ENCODE results near the gene ADRA2B. TPM values are rescaled to one million over a fixed set of nuclear protein-coding genes. Genes with fewer than 3 reads are reported as not detected.

ADRA2B gene
- total and polyA plus RNA-seq, 2 experiments from 2014 or later = not detected

DNA sequence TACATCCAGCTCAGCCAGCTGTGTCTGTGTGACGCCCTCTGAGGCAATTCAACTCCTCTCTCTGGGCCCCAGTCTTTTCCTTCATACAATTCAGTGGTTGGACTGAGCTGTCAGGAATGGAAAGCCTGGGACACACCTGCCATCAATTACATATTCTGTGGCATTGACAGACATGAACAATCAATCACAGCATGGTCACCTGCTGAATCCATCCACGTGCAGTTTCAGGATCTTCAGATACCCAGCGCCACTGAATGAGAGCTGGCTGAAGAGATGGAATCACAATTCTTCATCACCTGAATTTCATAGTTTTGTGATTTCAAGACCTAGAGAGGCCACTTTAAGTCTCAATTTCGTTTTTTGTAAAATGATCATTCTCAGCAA, 5.1 kb downstream of the ADRA2B start:
- Histone ChIP-seq H2AFZ (no peak overlapping the region), H3K9me2 (ENCODE audit: insufficient read depth) (no peaks in the 10 kb centered on the region), H3K27me3 (replicated peaks; ENCODE audit: insufficient read depth) (peaks cover 14% of the 10 kb centered on the region), H3K27ac (no peak overlapping the region), H3K4me1 (ENCODE audit: insufficient read depth) (no peaks in the 10 kb centered on the region), H3F3A (ENCODE audit: insufficient read depth) (no peaks in the 10 kb centered on the region), H3K36me3 (ENCODE audit: low read depth) (no peaks in the 10 kb centered on the region), H3K9me3 (ENCODE audit: low read depth) (no peaks in the 10 kb centered on the region), H3K4me2 (ENCODE audit: unreplicated experiment) (no peak overlapping the region), H3K4me3 (no peak overlapping the region), H3K79me2 (ENCODE audit: insufficient read depth) (no peaks in the 10 kb centered on the region), H3K9ac (no peak overlapping the region), H4K20me1 (ENCODE audit: insufficient read depth) (no peaks in the 10 kb centered on the region)
- in situ Hi-C loops (cut with MboI) = no loop called here
- WGBS, 2 experiments (ENCODE audit: low coverage in 1 of 2, low lambda C conversion rate in 2 of 2, missing lambda C conversion rate in 2 of 2) = 46 to 48% methylated on average over 4 of the region's 4 CpGs
- no peak for DNase-seq
- TF ChIP-seq EZH2 (IDR thresholded peaks at IDR 0.05; ENCODE audit: insufficient read depth, poor library complexity, severe bottlenecking) = no peak
- TF ChIP-seq EZH2phosphoT487 (IDR thresholded peaks at IDR 0.05; ENCODE audit: insufficient read depth, low read depth) = no peak

DNA sequence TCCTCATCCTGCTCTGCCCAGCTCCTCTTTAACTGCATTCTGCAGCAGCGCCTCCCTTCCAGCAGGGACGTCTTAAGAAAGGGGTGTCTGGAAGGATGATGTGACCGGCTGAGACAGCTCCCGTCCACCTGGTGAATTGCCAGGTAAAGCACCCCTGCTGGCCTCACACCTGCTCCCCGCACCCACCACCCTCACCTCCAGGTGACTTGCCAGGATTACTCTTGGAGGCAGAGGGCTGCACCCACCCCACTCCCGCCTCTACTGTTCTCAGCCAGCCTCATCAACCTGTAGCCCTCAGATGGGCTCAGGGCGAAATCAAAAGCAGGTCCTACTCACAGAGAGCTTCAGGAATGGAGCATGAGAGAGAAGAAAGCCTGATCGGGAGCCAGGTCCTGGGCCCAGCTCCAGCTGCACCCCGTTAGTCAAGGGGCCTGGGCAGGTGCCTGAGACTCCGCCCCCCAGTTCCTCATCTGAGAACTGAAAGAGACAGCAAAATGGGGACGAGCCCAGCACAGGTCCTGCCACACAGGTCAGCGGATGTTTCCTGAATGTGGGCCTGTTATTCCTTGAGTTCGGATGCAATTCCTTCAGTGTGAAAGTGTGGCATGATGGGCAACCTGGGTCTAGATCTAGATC, 5.6 kb downstream of the ADRA2B start:
- Histone ChIP-seq H3F3A (ENCODE audit: insufficient read depth) (no peaks in the 10 kb centered on the region), H3K27me3 (replicated peaks; ENCODE audit: insufficient read depth) (peaks cover 14% of the 10 kb centered on the region), H3K79me2 (ENCODE audit: insufficient read depth) (no peaks in the 10 kb centered on the region), H3K4me1 (ENCODE audit: insufficient read depth) (no peaks in the 10 kb centered on the region), H3K9me3 (ENCODE audit: low read depth) (no peaks in the 10 kb centered on the region), H3K36me3 (ENCODE audit: low read depth) (no peaks in the 10 kb centered on the region), H3K9ac (no peak overlapping the region), H4K20me1 (ENCODE audit: insufficient read depth) (no peaks in the 10 kb centered on the region), H2AFZ (no peak overlapping the region), H3K4me2 (ENCODE audit: unreplicated experiment) (no peak overlapping the region), H3K27ac (no peak overlapping the region), H3K4me3 (no peak overlapping the region), H3K9me2 (ENCODE audit: insufficient read depth) (no peaks in the 10 kb centered on the region)
- in situ Hi-C loops (cut with MboI) = no loop called here
- 42 to 49% methylated on average over 13 of the region's 13 CpGs for WGBS, 2 experiments (ENCODE audit: low coverage in 1 of 2, low lambda C conversion rate in 2 of 2, missing lambda C conversion rate in 2 of 2)
- TF ChIP-seq EZH2phosphoT487 (IDR thresholded peaks at IDR 0.05; ENCODE audit: insufficient read depth, low read depth) (no peak), EZH2 (IDR thresholded peaks at IDR 0.05; ENCODE audit: insufficient read depth, poor library complexity, severe bottlenecking) (no peak)
- no peak for DNase-seq

DNA sequence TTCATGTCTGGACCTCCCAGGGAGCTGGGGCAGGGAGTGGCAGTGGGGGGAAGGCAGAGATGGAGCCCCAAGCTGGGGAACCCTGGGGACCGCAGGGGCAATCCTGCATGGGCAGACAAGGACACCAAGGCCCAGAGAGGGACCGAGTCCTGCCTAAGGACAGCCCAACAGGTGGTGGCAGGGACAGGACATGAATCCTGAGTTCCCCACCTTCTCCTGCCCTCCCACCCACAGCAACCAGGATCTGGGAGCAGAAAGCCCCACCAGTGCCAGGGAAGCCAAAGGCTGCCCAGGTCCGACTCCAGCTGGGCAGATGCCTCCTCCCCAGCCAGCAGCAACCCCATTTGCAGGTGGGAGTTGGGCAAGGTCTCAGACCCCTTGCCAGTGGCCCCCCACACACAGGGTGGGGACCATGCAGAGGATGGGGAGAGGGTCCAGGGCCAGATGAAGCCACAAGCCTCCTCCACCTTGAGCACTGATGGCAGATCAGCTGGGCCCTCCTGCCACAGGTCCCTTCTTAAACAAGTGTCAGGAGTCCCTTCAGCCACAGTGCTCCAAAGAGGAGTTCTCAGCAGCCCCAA, 6.3 kb downstream of the ADRA2B start:
- Histone ChIP-seq H4K20me1 (ENCODE audit: insufficient read depth) (no peaks in the 10 kb centered on the region), H2AFZ (no peak overlapping the region), H3K4me1 (ENCODE audit: insufficient read depth) (no peaks in the 10 kb centered on the region), H3F3A (ENCODE audit: insufficient read depth) (no peaks in the 10 kb centered on the region), H3K9ac (no peak overlapping the region), H3K27me3 (replicated peaks; ENCODE audit: insufficient read depth) (peaks cover 14% of the 10 kb centered on the region), H3K4me2 (ENCODE audit: unreplicated experiment) (no peak overlapping the region), H3K9me2 (ENCODE audit: insufficient read depth) (no peaks in the 10 kb centered on the region), H3K36me3 (ENCODE audit: low read depth) (no peaks in the 10 kb centered on the region), H3K79me2 (ENCODE audit: insufficient read depth) (no peaks in the 10 kb centered on the region), H3K27ac (no peak overlapping the region), H3K9me3 (ENCODE audit: low read depth) (no peaks in the 10 kb centered on the region), H3K4me3 (no peak overlapping the region)
- no peak for DNase-seq
- WGBS, 2 experiments (ENCODE audit: low coverage in 1 of 2, low lambda C conversion rate in 2 of 2, missing lambda C conversion rate in 2 of 2) = 79 to 88% methylated on average over 3 of the region's 3 CpGs
- in situ Hi-C loops (cut with MboI) = no loop called here
- TF ChIP-seq EZH2phosphoT487 (IDR thresholded peaks at IDR 0.05; ENCODE audit: insufficient read depth, low read depth) (no peak), EZH2 (IDR thresholded peaks at IDR 0.05; ENCODE audit: insufficient read depth, poor library complexity, severe bottlenecking) (no peak)

DNA sequence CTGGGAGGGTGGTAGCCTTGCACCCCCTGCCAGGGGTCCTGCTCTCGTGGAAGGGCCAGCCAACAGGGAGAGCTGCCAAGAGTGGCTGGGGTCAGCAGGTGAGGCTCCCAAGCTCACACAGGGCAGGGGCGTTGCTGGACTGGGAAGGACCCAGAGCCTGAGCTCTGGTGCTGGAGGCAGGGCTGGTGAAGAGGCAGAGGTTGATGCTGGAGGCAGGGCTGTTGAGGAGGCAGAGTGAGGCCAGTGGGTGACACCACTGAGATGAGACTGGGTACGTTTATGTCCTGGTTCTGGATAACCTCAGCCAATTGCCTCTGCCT, 7.0 kb downstream of the ADRA2B start:
- H3K4me2 ChIP-seq (ENCODE audit: unreplicated experiment) = no peak overlapping the region
- H3F3A ChIP-seq (ENCODE audit: insufficient read depth) = no peaks in the 10 kb centered on the region
- WGBS, 2 experiments (ENCODE audit: low coverage in 1 of 2, low lambda C conversion rate in 2 of 2, missing lambda C conversion rate in 2 of 2) = 21 to 27% methylated on average over 3 of the region's 3 CpGs
- in situ Hi-C loops (cut with MboI) = no loop called here
- H3K27ac ChIP-seq = no peak overlapping the region
- TF ChIP-seq EZH2phosphoT487 (IDR thresholded peaks at IDR 0.05; ENCODE audit: insufficient read depth, low read depth) (no peak), EZH2 (IDR thresholded peaks at IDR 0.05; ENCODE audit: insufficient read depth, poor library complexity, severe bottlenecking) (no peak)
- no peaks in the 10 kb centered on the region for H3K36me3 ChIP-seq (ENCODE audit: low read depth)
- H3K9me2 ChIP-seq (ENCODE audit: insufficient read depth) = no peaks in the 10 kb centered on the region
- no peaks in the 10 kb centered on the region for H3K4me1 ChIP-seq (ENCODE audit: insufficient read depth)
- H3K9ac ChIP-seq = no peak overlapping the region
- no peaks in the 10 kb centered on the region for H3K9me3 ChIP-seq (ENCODE audit: low read depth)
- DNase-seq = no peak
- H3K79me2 ChIP-seq (ENCODE audit: insufficient read depth) = no peaks in the 10 kb centered on the region
- no peaks in the 10 kb centered on the region for H4K20me1 ChIP-seq (ENCODE audit: insufficient read depth)
- no peak overlapping the region for H2AFZ ChIP-seq
- no peak overlapping the region for H3K4me3 ChIP-seq
- peaks cover 14% of the 10 kb centered on the region for H3K27me3 ChIP-seq (replicated peaks; ENCODE audit: insufficient read depth)
